Esophagus muscularis mucosa (tissue), 4 donors: ENCODE measurements around the gene BDH1.

Experiments
- EP300 ChIP-seq: sonication (generic); formaldehyde crosslinking; IDR thresholded peaks from one replicate; pipeline ENCODE4 v1.6.1; 2017; ENCODE audit warnings: antibody characterized with exemption
- POLR2A ChIP-seq: fragments of 450-650 bp; IDR thresholded peaks from one replicate; pipeline ENCODE4 v1.6.1; 2017; ENCODE audit warnings: antibody characterized with exemption, moderate library complexity, mild to moderate bottlenecking, low read depth
- POLR2AphosphoS5 ChIP-seq, 2 donors: sonication (generic); formaldehyde crosslinking; IDR thresholded peaks; one replicate each; pipeline ENCODE4 v1.6.1; 2017; ENCODE audit warnings: antibody characterized with exemption in 2 of 2
- TF ChIP-seq, protein P1 (sequence below), 3 experiments: fragments of 200-600 bp in 2 of 3; fragments of 450-650 bp in 1 of 3; sonication (generic) in 2 of 3; IDR thresholded peaks; one replicate each; pipeline ENCODE4 v1.5.1; 2017 to 2019; ENCODE audit warnings: antibody characterized with exemption in 3 of 3, mild to moderate bottlenecking in 2 of 3, moderate library complexity in 1 of 3

DNA sequence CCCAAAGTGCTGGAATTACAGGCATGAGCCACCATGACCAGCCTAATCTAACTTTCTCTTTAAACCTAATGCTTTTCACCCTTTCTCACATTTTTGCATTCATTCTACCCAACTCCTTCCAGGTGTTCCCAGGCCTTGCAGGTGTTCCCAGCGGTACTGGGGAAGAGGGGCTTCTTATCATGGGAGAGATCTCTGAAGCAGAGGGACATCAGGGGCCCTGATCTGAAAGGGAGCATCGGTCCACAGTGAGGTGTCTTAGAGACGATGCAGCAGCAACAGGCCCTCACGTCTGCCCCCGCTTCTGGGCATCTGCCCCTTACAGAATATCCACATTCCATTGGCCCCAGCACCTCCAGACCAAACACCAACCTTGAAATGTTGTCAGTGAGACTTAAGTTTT lies 29.0 kb upstream of the BDH1 start:
- TF ChIP-seq, protein P1, sequence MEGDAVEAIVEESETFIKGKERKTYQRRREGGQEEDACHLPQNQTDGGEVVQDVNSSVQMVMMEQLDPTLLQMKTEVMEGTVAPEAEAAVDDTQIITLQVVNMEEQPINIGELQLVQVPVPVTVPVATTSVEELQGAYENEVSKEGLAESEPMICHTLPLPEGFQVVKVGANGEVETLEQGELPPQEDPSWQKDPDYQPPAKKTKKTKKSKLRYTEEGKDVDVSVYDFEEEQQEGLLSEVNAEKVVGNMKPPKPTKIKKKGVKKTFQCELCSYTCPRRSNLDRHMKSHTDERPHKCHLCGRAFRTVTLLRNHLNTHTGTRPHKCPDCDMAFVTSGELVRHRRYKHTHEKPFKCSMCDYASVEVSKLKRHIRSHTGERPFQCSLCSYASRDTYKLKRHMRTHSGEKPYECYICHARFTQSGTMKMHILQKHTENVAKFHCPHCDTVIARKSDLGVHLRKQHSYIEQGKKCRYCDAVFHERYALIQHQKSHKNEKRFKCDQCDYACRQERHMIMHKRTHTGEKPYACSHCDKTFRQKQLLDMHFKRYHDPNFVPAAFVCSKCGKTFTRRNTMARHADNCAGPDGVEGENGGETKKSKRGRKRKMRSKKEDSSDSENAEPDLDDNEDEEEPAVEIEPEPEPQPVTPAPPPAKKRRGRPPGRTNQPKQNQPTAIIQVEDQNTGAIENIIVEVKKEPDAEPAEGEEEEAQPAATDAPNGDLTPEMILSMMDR (IDR thresholded peaks at IDR 0.05) = no peak
- TF ChIP-seq POLR2A (no peak), POLR2AphosphoS5 (IDR thresholded peaks at IDR 0.05) (no peak), EP300 (no peak)
